ENCODE results near the gene CAMK1D.
A peak's percentile ranks its signal among the peaks of the same experiment; 100 is the strongest.
"Not testable (repeated sequence)": the region's sequence is repeated elsewhere in the genome, so short reads cannot be mapped to it uniquely, and the experiment has no call there.

CAMK1D gene

GRCh38 chr10:12730809-12731519 is 381.6 kb downstream of the CAMK1D start:
- DNase-seq = no peak

- DNase-seq = no peak
These were observed 383.9 kb downstream of the CAMK1D start for GRCh38 chr10:12733271-12733670.

- DNase-seq = no peak
These were observed 386.6 kb downstream of the CAMK1D start for GRCh38 chr10:12735843-12736462.

GRCh38 chr10:12740813-12741212 is 391.5 kb downstream of the CAMK1D start:
- no peak for DNase-seq

DNA sequence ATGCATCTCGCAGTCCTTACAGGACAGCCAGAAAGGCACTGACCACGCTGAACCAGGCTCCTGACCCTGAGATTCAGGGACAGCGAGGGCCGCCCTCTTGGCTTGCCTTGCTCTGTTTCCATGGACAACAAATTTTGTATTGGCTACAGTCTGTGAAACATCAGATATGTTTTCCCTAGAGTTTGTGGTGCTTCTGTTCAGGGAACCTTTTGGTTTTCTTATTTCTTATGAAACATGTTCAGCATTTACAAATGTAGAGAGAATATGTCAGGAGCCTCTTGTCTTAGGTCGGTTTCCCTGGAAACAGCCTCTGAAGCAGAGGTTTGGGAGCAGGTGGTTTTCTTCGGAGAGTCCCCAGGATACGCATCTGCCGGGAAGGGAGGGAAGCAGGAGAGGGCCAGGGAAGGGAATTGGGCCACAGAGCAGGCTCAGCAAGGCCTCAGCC is 392.0 kb downstream of the CAMK1D start:
- DNase-seq = peak; percentile 75

DNA sequence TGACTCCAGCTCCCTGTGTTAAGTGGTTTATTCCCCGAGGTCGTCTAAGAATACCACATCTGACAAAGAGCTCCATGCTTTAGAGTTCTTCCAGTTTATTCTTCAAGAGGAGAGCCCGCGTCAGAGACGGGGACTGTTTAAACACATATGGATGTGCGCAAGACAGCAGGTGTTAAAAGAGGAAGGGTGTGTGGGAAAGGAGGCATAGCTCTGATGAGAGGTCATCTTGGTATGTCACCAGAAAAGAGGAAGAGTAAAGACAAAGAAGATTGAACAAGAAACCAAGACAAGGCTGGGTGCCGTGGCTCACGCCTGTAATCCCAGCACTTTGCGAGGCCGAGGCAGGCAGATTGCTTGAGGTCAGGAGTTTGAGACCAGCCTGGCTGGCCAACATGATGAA is 393.4 kb downstream of the CAMK1D start:
- DNase-seq = no peak

GRCh38 chr10:12743466-12743865 is 394.1 kb downstream of the CAMK1D start:
- not testable (repeated sequence) for DNase-seq

- DNase-seq = no peak
These were observed 394.6 kb downstream of the CAMK1D start for GRCh38 chr10:12743941-12744340.

GRCh38 chr10:12748186-12748585 is 398.8 kb downstream of the CAMK1D start:
- DNase-seq = peak; percentile 35

- DNase-seq = no peak
These were observed 400.6 kb downstream of the CAMK1D start for GRCh38 chr10:12749760-12750478.

- DNase-seq = no peak
These were observed 401.3 kb downstream of the CAMK1D start for GRCh38 chr10:12750526-12751201.

DNA sequence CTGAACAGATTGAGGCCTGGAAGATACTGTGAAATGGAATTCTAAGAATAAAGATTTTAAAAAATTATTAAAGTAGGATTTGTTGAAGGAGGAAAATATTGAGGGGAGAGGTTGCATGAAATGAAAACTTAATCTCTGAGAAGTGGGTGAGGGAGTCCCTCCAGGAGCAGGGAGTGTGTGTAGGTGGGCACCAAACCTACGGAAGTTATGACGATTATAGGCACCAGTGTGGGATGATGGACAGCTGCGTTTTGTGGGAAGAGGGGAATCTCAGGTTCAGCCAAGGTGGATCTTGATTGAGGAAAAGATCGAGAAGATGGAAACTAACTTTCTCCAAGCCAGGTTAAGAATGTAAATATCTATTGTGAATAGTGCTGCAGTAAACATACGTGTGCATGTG is 405.7 kb downstream of the CAMK1D start:
- DNase-seq = no peak

DNA sequence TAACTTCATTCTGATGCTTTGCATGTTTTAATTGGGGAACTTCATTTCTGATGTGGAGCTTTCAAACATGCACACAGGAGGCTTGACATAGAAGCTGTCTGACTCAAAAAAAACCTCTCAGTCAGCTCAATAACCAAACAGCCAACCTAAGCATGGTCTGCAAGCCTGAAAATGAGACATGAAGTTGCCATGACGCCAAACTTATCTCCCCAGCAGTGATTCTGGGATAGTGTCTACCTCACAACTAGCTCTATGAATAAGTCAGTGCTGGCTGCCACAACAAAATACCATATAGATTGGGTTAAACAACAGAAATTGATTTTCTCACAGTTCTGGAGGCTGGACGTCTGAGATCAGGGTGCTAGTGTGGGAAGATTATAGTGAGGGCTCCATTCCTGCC is 408.0 kb downstream of the CAMK1D start:
- no peak for DNase-seq

DNA sequence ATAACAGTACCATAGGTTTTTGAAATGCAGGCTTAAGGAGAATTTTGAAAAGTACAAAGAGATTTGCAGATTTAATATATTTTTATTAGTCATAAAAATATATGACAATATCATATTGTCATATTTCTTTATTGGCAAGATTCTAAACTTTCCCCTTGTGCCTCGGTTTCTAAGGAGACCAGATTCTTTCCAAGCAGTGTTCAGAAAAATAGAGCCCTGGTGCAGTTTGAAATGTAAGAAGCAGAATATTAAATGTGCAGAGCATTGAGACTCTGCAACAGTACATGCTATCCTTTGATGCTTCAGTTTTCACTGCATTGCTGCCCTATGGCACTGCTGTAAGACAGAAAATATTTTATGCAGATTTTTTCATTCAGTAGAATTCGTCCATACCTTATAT is 408.9 kb downstream of the CAMK1D start:
- DNase-seq = no peak

DNA sequence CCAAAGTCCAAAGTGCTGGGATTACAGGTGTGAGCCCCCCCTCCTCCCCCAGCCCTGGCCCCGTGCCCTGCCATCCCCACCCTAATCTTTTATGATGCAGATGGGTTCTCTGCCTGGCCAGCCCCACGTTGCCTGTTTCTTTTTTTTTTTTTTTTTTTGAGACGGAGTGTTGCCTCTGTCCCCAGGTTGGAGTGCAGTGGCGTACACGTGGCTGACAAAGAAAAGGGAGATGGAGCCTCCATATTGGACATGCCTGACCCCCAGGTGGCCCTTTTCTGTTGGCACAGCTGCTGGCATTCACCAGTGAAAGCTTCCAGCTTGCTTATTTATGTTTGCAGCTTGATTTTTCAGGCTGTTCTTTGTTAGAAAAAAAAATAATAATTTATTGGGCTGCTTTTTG is 416.9 kb downstream of the CAMK1D start:
- DNase-seq = no peak

GRCh38 chr10:12768156-12769100 is 419.1 kb downstream of the CAMK1D start:
- peak; percentile 44 for DNase-seq

- no peak for DNase-seq
These were observed 420.1 kb downstream of the CAMK1D start for GRCh38 chr10:12769323-12770044.

DNA sequence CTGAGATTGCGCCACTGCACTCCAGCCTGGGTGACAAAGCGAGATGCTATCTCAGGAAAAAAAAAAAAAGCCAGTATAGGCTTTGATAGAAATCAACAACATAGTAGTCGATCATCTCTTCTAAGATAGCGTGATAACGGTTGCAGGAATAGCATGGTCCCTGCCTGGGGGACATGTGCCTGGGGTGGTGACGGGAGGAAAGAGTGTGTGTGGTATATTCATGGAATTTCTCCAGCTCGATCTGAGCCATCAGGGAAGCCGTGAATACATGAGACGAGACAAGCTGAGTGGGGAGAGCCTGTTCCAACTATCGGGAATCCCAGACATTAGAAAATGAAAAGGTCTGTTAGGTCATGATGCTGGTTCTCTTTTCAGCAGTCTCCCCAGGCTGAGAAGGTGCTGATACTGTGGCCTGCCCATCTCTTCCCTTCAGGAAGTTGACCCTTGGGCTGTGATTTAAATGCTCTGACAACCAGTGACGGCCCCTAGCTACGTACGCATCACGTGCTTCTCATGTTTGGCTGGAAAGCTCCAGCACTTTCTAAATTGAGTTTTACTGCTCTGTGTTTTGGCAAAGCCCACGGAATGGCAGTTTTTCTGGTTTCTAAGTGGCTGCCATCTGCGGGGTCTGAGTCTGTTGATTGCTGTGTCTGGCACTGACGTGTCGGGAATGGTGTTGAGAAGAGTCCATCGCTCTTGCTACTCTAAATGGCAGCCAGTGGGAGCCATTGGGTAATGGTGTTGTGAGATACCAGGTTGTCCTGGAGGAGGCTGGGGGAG is 422.8 kb downstream of the CAMK1D start:
- no peak for DNase-seq

DNA sequence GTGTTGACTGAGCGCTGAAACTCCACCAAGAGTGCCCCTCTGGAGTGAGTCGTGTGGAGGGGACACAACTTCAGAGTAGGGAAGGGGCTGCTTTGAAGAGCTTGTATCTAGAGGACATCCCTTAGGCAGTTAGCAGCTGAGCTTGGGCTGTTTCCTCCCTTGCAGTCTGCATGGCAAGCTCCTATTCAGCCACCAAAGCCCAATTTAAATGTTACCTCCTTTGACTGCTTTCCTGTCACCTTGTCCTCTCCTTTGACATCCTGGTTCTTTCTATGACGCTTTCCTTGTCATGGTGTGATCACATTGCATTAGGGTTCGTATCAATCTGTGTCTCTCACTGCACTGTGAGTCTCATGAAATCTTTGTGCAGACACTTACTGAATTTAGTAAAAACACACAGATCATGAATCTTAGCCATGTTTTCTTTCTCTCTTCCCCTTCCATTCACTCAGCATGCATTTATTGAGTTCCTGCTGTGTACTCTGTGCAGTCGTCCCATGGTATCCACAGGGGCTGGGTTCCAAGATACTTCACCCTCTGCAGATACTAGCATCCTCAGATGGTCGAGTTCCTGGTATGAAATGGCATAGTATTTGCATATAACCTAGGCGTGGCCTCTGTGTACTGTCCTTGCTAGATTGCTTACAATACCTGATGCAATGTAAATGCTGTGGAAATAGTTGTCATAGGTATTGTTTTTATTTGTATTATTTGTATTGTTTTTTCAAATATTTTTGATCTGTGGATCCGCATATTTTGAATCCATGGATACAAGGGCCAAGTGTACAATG is 423.6 kb downstream of the CAMK1D start:
- no peak for DNase-seq
